Measurements from ENCODE around the gene PAPPA2. TPM values are rescaled to one million over a fixed set of nuclear protein-coding genes. Genes with fewer than 3 reads are reported as not detected.

PAPPA2 gene
- total RNA-seq, 1 experiment from 2014 or later: 0.81 TPM

DNA sequence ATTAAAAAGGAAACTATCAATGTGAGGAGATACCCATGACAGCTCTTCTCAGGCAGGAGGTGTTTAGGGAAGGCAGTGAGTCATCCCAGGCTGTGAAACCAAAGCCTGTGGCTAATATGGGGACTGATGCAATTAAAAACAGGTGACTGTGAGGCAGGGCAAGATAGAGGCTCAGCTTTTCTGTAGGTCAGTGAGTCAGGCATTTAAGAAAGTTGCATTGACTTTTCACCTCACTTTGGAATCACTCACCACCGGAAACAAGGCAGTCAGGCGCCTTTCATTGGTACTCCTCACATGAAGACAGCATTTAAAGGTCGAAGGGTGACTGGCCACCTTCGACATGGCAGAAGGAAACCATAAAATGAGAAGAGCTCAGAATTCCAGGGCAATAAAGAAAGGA, 54.5 kb downstream of the PAPPA2 start:
- H3K4me1 ChIP-seq (ENCODE audit: insufficient read depth, low read length): no peaks in the 10 kb centered on the region
- Mint-ChIP-seq H3K4me1 (peaks cover 3 to 4% of the 10 kb centered on the region in 2 experiments; a peak in 3 of 4 replicates), H3K27ac (no peak overlapping the region), H3K36me3 (ENCODE audit: insufficient read depth in 1 of 3, low read depth in 3 of 3) (no peaks in the 10 kb centered on the region), H3K4me3 (no peak overlapping the region), H3K27me3 (ENCODE audit: low read depth) (no peaks in the 10 kb centered on the region), H3K9me3 (no peaks in the 10 kb centered on the region)
- no peak overlapping the region for H3K23ac ChIP-seq (ENCODE audit: insufficient read length, low read depth, low read length)
- no peaks in the 10 kb centered on the region for H3K9me3 ChIP-seq (ENCODE audit: control insufficient read depth, low read depth, low read length)
- H3K56ac ChIP-seq (ENCODE audit: insufficient read length, low read depth, low read length): no peak overlapping the region
- no peaks in the 10 kb centered on the region for H3K27me3 ChIP-seq (ENCODE audit: insufficient read depth, low read length)
- TF ChIP-seq CTCF (conservative IDR thresholded peaks at IDR 0.05): no peak
- H2BK15ac ChIP-seq (ENCODE audit: low read depth, low read length): no peak overlapping the region
- H2AK5ac ChIP-seq (ENCODE audit: insufficient read length, low read length): no peak overlapping the region
- no peak overlapping the region for H2BK20ac ChIP-seq (ENCODE audit: low read depth, low read length, poor library complexity, severe bottlenecking)
- H3K79me2 ChIP-seq (ENCODE audit: insufficient read depth, low read length): no peaks in the 10 kb centered on the region
- no peak overlapping the region for H3K4ac ChIP-seq (ENCODE audit: low read depth, low read length)
- no peak overlapping the region for H2BK5ac ChIP-seq (ENCODE audit: insufficient read length, low read length)
- H4K8ac ChIP-seq (replicated peaks; ENCODE audit: insufficient read length, low read depth, low read length): no peak overlapping the region
- no peak for DNase-seq
- H3K79me1 ChIP-seq (ENCODE audit: insufficient read depth, low read depth, low read length, poor library complexity, severe bottlenecking): no peaks in the 10 kb centered on the region
- no peak overlapping the region for H3K18ac ChIP-seq (ENCODE audit: insufficient read length, low read depth, low read length)
- H3T11ph ChIP-seq (ENCODE audit: low read length): no peak overlapping the region
- no peak overlapping the region for H2BK120ac ChIP-seq (ENCODE audit: low read depth, low read length, poor library complexity, severe bottlenecking)
- no peak overlapping the region for H3K14ac ChIP-seq (ENCODE audit: insufficient read depth, low read length)
- no CpG with 5 or more reads among the region's 4 CpGs for WGBS (ENCODE audit: extremely low coverage, insufficient read length, low lambda C conversion rate)
- no peak overlapping the region for H2BK12ac ChIP-seq (ENCODE audit: insufficient read length, low read depth, low read length)
- H4K5ac ChIP-seq (ENCODE audit: insufficient read length, low read depth, low read length): no peak overlapping the region
- H4K91ac ChIP-seq (ENCODE audit: insufficient read length, low read depth, low read length): no peak overlapping the region
- no peak overlapping the region for H3K4me2 ChIP-seq (ENCODE audit: insufficient read depth, insufficient read length, low read length)
- H3K9ac ChIP-seq (ENCODE audit: extremely low read depth, insufficient read length, low read length): no peak overlapping the region
- H4K20me1 ChIP-seq (ENCODE audit: control insufficient read depth, insufficient read depth, insufficient read length): no peaks in the 10 kb centered on the region
- no peak overlapping the region for H3K27ac ChIP-seq (ENCODE audit: insufficient read length, low read depth, low read length)
- no peaks in the 10 kb centered on the region for H3K23me2 ChIP-seq (ENCODE audit: insufficient read length, low read depth, low read length, poor library complexity, severe bottlenecking)
- H2AFZ ChIP-seq (ENCODE audit: low read length): no peak overlapping the region
